Measurements from ENCODE around the gene GALNT7.

DNA sequence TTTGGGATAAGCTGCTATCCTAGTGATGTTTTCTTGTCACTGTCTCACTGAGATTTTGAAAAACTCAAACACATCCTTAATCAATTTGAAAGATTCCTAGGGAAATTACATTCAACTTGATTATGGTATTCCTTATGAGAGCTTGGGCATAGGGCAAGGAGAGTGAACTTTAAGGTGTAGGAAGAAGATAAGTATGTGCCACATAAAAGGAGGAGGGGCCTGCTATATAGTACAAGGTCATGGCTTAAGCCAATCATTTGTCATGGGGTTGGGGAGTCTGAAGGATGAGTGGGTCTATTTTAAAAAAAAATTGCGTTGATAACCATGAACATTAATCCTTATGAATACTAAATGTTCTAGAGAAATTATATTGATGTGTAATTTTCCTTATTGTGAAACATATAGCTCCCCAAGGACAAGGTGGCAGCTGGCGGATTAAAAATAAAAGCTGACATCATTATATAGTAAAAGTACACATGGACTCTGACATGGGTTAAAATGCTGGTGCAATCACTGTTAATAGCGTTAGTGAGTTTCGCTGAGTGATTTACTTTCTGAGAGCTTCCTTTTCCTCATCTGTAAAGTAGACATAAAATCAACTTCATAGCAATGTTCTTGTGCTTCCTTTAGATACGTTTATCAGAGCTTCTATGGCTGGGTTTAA, 17.4 kb downstream of the GALNT7 start:
- no peak for TF ChIP-seq EP300 (IDR thresholded peaks at IDR 0.05)
- TF ChIP-seq CTCF (IDR thresholded peaks at IDR 0.05) = no peak
- no peak for TF ChIP-seq POLR2AphosphoS5 (IDR thresholded peaks at IDR 0.05)
- no peak for TF ChIP-seq POLR2A (IDR thresholded peaks at IDR 0.05)
